NCI-H2107 treated with DMSO at 0.1 percent for 48 hours (cell line): ENCODE results near the gene ANKRD13C.
A peak's percentile ranks its signal among the peaks of the same experiment; 100 is the strongest.
"Not testable (repeated sequence)": the region's sequence is repeated elsewhere in the genome, so short reads cannot be mapped to it uniquely, and the experiment has no call there.

ENCODE experiments used
- DNase-seq: peaks from one replicate; lab custom pipeline; 2025; ENCODE audit not compliant: unreplicated experiment; lab: John Stamatoyannopoulos, UW

Gene ANKRD13C

DNA sequence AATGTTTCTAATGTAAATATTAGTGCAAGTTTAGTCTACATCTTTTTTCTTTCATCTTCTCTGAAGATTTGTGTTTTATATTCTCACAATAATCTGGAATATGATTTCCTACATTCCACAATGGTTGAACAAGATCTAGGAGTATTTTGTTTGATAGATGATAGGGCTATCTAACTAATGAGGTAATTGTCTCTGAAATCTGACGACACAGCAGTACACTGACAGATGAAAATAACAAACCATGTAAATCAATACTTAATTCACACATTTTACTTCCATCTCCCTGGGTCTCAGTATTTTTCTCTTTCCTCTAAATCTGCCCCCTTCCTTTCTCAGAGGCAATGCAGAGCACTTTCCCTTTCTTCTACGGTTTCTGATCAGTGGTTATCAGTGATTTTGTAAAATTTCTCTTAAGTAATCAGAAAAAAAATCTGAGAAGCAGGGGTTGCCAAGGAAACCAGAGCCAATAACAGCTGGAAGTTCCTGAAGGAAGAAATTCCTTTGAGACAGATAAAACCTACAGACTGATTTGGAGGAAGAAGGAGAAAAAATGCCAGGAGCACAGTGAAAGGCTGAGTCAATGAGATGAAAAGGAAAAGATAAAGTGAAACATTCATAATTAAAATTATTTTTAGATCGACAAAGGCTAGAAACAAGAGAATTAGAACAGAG is 7.3 kb upstream of the ANKRD13C start:
- DNase-seq, result no peak

DNA sequence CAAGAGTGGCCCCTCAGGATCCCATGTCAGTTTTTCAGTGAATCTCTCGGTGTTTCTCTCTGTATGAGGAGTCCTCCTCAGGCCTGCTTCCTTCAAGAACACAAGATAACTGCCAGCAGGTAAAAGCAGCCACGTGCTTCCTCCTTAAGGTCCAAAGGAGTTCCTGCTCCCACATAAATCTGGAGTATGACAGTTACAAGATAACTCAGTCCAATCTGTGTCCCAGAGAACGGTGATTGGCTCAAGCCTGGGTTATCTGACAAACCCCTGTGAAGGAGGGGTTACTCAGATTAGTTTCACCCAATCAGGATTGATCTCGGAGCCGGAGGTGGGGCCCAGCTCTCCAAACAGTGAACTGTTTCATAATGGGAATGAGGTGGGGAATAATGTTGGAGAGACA is 5.8 kb upstream of the ANKRD13C start:
- no peak for DNase-seq

DNA sequence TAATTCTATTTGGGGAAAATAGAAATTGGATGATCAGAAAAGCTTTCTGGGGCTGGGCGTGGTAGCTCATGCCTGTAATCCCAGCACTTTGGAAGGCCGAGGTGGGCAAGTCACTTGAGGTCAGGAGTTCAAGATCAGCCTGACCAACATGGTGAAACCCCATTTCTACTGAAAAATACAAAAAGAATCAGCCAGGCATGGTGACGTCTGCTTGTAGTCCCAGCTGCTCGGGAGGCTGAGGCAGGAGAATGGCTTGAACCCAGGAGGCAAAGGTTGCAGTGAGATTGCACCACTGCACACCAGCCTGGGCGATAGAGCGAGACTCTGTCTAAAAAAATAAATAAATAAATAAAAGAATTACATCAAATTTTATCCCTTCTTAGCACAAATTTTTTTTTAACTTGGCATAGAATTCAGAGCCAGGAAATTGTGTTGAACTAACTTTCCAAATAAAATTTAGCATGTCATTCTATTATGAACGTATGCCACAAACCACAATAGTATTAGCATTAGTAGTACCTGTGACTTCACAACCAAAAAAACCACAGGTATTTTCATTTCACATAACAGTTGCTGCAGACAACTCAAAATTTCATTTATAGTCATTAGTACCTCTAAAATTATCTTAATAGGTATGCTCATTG is 4.5 kb upstream of the ANKRD13C start:
- no peak for DNase-seq

DNA sequence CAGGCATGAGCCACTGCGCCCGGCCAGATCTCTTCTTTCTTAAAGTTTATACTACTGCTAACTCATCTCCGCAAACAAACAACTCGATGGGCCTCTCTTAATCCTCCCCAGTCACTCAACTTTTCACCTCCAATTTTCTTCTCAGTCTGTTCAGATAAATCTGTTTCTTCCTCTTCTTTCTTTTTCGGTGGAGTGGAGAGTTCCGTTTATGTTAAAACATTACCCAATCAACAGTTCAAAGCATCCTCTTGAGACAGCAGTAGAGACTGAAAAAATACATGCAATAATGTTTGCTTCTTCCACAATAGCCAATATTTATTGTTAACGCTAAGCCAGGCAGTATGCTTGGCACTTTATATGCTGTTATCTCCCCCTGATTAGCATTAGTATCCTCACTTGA is 1.4 kb upstream of the ANKRD13C start:
- no peak for DNase-seq

DNA sequence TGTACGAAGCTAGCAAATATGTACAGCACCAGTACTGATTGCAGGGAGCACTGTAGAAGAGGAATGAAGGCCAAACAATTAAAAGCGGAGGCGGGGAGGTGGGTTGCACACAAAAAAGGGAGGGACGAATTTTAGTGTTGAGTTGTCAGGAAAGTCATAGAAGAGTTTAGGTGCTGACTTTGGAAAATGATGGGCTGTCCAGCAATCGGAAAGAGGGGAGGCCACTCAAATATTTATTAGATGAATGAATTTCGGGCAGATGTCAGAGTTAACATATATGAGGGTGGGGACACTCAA is 537 bp upstream of the ANKRD13C start:
- no peak for DNase-seq

DNA sequence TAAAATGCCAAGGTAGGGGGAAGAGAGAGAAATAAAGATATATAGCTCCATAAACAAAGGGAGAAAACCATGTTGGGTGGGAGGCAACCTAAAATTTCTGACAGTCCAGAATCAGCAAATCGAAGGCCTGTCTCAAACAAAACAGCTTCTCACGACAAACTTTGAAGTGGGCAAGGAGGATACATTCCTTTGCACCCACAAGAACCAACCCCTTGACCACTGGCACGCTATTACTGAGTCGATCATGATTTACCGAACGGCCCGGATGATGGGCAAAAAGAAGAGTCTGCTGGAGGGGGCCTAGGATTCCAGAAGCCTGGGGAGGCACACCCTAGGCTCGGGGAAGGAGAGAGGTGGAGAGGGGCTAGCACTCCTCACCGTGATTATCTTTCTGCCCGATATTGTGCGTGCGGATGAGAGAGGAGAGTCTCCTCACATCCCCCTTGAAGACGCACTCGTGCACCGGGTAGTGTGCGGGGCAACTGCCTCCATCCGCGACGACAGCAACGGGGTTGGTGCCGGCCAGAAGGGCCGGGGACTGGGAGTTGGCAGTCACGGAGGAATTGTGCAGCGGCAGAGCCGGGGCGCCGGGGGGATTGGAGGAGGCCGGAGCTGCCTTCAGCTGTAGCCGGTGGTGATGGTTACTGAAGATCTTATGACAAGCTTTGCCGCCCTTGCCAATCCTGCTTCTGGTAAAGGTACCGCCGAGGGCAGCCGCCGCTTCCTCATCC is 756 bp downstream of the ANKRD13C start:
- DNase-seq, result peak; percentile 28

DNA sequence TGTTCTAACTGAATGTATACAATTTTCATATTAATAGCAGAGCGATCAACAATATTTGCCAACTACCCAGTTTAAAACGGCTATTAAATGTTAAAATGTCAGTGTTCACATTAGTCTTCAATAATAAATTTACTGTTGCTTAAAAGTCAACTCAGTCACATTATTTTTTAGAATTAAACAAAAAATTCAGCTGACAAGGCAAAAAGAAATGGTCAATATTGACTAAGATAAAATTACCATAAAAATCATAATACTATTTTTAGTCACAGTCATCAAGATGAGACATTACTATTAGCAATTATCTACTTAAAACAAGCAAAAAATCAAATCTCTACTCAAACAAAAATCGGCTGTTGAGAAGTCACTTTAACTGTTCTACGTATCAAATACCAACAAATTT is 1.5 kb downstream of the ANKRD13C start:
- no peak for DNase-seq

DNA sequence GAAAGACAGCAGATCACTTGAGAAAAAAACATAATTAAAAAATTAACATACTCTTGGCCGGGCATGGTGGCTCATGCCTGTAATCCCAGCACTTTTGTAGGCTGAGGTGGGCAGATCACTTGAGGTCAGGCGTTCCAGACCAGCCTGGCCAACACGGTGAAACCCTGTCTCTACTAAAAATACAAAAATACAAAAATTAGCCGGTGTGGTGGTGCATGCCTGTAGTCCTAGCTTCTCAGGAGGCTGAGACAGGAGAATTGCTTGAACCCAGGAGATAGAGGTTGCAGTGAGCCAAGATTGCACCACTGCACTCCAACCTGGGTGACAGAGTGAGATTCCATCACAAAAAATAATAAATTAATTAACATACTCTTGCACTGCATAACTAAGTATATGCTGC is 4.7 kb downstream of the ANKRD13C start:
- DNase-seq, result not testable (repeated sequence)

DNA sequence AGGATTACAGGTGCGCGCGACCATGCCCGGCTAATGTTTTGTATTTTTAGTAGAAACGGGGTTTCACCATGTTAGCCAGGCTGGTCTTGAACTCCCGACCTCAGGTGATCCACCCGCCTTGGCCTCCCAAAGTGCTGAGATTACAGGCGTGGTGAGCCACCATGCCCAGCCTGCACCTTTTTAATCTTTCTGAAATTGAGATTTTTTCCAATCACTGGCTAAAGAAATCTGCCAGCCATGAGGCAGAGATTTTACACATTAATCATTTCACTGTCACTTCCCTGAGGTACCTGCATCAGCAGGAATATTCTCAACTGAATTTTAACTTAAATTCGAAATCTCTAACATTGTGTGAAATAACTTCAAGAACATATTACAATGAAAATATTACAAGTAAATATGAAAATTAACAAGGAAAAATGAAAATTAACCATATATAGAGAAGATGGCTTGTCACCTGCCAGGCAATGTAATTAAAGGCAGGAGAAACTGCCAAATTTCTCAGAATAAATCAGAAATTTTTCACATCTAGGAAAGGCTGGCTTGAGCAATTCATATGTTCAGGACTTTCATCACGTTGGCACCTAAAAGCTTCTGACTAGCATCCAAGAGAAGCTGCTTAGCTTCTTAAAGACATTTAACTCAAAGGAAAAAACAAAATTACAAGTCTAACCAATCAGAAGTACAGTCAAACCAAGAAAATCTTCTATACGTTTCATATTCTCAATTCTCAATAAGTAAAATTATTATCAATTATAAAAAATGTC is 5.9 kb downstream of the ANKRD13C start:
- no peak for DNase-seq

DNA sequence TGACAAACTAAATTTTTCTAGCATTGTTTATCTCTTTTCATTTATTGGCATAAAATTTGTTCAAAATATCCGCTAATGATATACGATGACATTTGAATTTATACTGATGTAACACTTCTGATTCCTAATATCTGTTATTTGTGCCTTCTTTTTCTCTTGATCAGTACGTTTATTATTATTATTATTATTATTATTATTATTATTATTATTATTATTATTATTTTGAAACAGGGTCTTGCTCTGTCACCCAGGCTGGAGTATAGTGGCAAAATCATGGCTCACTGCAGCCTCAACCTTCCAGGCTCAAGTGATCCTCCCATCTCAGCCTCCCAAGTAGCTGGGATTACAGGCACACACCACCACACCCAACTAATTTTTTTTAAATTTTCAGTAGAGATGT is 14.9 kb downstream of the ANKRD13C start:
- DNase-seq, result not testable (repeated sequence)

DNA sequence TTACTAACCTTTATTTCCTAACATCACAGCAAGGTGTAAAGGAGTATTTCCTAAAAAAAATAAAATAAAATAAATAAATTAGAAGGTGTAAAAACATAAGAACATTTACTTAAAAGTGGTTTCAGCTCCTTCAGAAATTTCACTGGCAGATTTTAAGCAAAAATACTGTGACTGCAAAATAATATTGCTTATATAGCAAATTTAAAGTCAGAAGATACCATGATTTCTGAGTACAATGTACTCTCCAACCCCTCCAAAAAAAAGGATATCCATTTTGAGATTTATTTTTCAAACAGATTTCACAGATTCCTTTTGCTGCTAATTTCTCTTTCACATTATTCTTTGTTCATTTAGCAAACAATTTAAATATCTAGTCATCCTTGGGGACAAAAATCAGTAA is 18.5 kb downstream of the ANKRD13C start:
- DNase-seq, result no peak

DNA sequence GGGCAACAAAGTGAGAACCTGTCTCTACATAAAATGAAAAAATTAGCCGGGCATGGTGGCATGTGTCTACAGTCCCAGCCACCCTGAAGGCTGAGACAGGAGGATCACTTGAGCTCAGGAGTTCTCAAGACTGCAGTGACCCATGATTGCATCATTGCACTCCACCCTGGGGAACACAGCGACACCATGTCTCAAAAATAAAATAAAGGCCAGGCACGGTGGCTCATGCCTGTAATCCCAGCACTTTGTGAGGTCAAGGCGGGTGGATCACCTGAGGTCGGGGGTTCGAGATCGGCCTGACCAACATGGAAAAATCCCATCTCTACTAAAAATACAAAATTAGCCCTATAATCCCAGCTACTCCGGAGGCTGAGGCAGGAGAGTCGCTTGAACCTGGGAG is 20.1 kb downstream of the ANKRD13C start:
- DNase-seq, result no peak

DNA sequence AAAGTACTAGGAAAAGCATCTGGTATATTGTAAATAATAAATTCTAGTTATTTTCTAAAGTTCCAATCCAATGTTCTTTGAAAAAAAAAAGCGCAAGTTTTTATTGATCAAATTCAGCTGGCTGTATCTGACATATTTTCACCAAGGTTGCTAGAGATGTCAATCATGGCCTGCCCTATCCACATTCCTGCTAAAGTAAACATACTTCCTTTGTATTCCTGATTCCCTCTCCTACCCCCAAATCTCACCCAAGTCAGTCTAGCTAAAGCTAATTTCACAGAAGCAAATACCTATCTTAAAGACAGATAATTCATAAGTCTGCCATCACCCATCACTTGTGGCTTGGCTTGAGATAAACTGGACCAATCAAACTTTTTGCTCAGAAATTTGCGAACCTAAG is 21.3 kb downstream of the ANKRD13C start:
- DNase-seq, result no peak

DNA sequence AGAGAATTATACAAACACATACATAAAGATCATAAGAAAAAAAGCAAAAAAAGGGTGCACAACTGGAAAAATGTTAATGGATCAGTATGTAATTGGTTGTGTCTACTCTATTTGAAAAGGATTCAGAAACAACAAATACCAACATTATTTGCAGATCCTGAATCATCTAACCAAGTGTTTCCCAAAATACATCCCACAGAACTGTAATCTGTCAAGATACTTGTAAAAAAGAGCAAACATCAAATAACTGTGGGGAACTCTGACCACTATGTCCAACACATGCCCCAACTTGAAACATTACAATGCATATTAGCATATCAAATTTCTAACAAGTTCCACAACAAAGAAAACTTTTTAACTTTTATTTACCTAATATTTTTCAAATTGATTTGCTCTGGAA is 22.6 kb downstream of the ANKRD13C start:
- DNase-seq, result no peak

DNA sequence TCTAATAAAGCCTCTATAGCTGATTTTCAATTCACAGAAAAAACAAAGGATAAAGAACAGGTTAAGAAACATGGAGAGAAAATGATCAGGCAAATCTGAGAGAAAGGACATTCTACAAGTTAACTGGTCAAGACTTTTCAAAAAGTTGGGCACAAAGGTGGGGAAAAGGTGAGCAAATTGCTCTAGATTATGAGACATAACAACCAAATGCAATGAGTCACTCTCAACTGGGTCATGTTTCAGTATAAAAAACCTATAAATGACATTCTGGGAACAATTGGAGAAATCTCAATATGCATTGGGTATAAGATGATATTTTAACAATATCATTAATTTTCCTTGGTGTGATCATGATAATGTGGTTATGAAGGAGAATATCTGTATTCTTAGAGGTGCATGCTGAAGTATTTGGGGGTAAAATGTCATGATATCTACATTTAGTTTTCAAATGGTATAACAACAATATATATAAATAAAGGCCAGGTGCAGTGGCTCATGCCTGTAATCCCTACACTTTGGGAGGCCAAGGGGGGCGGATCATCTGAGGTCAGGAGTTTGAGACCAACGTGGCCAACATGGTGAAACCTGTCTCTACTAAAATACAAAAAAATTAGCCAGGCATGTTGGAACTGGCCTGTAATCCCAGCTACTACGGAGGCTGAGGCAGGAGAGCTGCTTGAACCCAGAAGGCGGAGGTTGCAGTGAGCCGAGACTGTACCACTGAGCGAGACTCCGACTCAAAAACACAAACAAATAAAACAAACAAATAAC is 27.0 kb downstream of the ANKRD13C start:
- DNase-seq, result no peak

DNA sequence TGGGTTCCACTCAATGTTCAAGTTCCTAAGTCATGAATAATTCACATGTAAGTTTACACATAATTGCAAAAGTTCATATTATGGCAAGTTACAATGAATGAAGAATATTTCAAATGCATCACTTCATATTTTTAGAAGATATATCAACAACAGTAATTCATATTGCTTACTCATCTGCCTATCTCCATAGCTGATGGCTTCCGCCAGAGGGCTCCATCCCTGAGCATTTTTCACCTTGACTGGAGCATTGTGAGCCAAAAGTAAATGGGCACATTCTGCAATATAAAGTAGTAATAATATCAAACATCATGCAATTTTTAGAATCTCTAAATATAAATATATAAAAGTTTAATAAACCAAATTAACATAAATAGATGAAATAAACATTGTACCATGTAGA is 29.8 kb downstream of the ANKRD13C start:
- no peak for DNase-seq

DNA sequence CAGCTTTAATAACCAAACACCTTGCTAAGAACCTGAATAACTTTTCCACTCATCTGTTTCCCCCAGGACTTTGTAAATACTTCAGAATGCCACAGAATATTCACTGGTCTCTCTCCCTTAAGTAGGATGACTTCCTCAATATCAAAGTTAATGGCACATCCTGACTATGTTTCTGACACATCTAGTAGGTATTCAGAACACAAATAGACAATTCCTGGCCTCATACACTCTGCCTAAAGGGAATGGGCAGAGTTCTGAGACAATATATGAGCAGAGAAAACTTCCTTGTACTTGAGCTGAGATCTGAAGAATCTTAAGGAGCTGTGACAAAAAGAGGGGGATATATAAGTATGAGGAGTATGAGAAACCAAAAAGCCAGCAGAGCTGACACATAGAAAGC is 34.8 kb downstream of the ANKRD13C start:
- DNase-seq, result no peak

DNA sequence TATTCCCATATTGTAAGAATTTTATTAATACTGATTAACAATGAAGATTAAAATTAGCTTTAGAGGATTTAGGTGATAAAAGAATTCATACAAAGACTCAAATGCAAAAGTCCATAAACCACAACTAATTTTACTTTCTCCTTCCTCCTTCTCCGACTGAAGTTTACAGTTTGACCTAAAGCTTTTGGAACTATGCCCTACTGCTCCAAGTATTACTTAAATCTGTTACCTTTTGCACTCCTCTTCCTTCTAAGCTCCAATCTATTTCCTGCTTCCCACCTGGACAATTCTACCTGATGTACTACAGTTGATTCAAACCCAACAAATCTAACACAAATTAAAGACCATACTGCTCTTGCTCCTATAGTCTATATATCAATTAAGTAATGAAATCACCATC is 36.3 kb downstream of the ANKRD13C start:
- DNase-seq, result no peak

DNA sequence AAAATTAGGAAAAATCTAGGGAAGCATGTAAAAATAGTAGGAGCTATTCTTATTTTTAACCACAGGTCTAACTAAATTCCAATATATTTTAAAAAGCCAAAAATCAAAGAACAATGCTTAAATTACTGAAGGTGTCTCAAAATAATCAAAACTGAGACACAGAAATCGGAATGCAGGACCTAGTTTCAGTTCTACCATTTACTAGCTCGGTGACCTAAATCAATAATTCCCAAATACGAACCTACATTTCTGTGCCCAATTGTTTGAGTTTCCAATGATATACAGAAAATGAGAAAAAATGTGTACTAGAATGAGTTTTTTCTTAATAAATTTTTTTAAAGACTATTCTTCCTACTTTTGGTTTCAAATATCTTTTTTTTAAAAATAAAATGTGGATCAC is 37.4 kb downstream of the ANKRD13C start:
- DNase-seq, result no peak

DNA sequence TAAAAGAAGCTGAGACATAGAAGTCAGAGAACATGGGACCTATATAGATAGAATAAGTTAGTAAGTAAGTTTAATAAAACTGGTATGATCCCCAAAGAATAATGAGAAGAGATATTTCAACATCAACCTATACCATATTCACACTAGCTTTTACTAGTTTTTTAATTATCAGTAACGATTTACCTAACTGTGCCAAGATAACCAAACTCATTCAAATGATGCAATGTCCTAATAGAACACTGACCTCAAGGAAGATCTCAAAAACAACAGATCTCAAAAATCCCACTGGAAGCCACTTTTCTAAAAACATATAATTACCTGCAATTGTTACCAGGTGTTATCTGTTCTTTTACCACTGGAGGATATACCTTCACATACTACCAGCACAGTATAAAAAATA is 38.7 kb downstream of the ANKRD13C start:
- no peak for DNase-seq

DNA sequence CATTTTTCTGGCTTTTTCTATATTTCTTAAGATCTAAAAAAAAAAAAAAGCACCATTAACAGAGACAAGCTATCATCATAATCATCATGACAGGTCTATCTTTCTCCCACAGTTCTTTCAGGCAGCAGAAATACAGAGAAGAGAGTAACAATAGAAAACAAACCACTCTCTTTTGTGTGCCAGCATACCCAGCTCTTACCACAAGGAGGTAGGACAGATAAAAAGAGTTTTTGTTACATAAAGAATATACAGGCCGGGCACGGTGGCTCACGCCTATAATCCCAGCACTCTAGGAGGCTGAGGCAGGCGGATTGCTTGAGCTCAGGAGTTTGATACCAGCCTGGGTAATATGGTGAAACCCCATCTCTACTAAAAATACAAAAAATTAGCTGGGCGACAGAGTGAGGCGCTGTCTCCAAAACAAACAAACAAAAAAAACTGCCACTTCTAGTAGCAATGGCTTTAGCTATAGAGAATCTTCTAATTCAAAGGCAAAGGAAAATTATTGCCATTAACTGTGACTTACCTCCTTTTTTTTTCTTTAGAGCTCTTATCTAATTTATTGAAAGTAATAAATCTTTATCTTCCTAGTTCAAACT is 39.7 kb downstream of the ANKRD13C start:
- DNase-seq, result peak; percentile 66
